Measurements from ENCODE around the gene MXD1.

Gene MXD1

GRCh38 chr2:69952336-69953115, 37.6 kb downstream of the MXD1 start:
- DNase-seq (ENCODE audit: low spot score): no peak

GRCh38 chr2:69954084-69954483, 39.2 kb downstream of the MXD1 start:
- DNase-seq (ENCODE audit: low spot score): no peak

GRCh38 chr2:69955029-69955428, 40.1 kb downstream of the MXD1 start:
- DNase-seq (ENCODE audit: low spot score): no peak

GRCh38 chr2:69956475-69956979, 41.6 kb downstream of the MXD1 start:
- DNase-seq (ENCODE audit: low spot score): no peak

GRCh38 chr2:69957965-69958364, 43.1 kb downstream of the MXD1 start:
- no peak for DNase-seq (ENCODE audit: low spot score)

GRCh38 chr2:69958480-69958879, 43.6 kb downstream of the MXD1 start:
- DNase-seq (ENCODE audit: low spot score): no peak

GRCh38 chr2:69959425-69959824, 44.5 kb downstream of the MXD1 start:
- no peak for DNase-seq (ENCODE audit: low spot score)

GRCh38 chr2:69960821-69961220, 45.9 kb downstream of the MXD1 start:
- DNase-seq (ENCODE audit: low spot score): no peak

- DNase-seq (ENCODE audit: low spot score): no peak
Observed at GRCh38 chr2:69961496-69961895, 46.6 kb downstream of the MXD1 start, which contains the start of gene ASPRV1. Gene ASPRV1 (minus strand): TSS chr2:69961631. CDS start chr2:69961436, 195 bp downstream.

- no peak for DNase-seq (ENCODE audit: low spot score)
Observed at GRCh38 chr2:69962986-69963730, 48.2 kb downstream of the MXD1 start.

- no peak for DNase-seq (ENCODE audit: low spot score)
Observed at GRCh38 chr2:69964353-69964841, 49.5 kb downstream of the MXD1 start.

GRCh38 chr2:69965756-69966445, 51.0 kb downstream of the MXD1 start:
- DNase-seq (ENCODE audit: low spot score): no peak

- no peak for DNase-seq (ENCODE audit: low spot score)
Observed at GRCh38 chr2:69966496-69966895, 51.6 kb downstream of the MXD1 start.

GRCh38 chr2:69968609-69969008, 53.7 kb downstream of the MXD1 start:
- no peak for DNase-seq (ENCODE audit: low spot score)

- no peak for DNase-seq (ENCODE audit: low spot score)
Observed at GRCh38 chr2:69969126-69969983, 54.4 kb downstream of the MXD1 start.

GRCh38 chr2:69969991-69970390, 55.1 kb downstream of the MXD1 start:
- no peak for DNase-seq (ENCODE audit: low spot score)

- DNase-seq (ENCODE audit: low spot score): no peak
Observed at GRCh38 chr2:69972822-69973221, 57.9 kb downstream of the MXD1 start.

GRCh38 chr2:69973335-69973735, 58.4 kb downstream of the MXD1 start:
- DNase-seq (ENCODE audit: low spot score): no peak

- DNase-seq (ENCODE audit: low spot score): no peak
Observed at GRCh38 chr2:69975136-69975852, 60.4 kb downstream of the MXD1 start.

GRCh38 chr2:69975853-69976462, 61.0 kb downstream of the MXD1 start:
- DNase-seq (ENCODE audit: low spot score): no peak

Measured in CD4-positive, alpha-beta T cell treated with Interleukin-6 at 100 ng/mL for 8 hours (primary cell).